ENCODE results near the gene XPC.

XPC gene

GRCh38 chr3:14128724-14129123 lies 49.7 kb downstream of the XPC start:
- Histone ChIP-seq H3K9ac (ENCODE audit: low read length) (no peak overlapping the region), H3K36me3 (ENCODE audit: insufficient read depth, low read length) (peaks cover 59% of the 10 kb centered on the region), H3K4me3 (ENCODE audit: low read depth in 1 of 2, low read length in 2 of 2) (no peak overlapping the region), H3K27me3 (ENCODE audit: control insufficient read depth in 1 of 2, insufficient read depth in 2 of 2, low read length in 2 of 2) (no peaks in the 10 kb centered on the region), H3K4me1 (ENCODE audit: insufficient read depth, low read length) (peaks cover 26% of the 10 kb centered on the region), H3K27ac (ENCODE audit: low read depth, low read length) (no peak overlapping the region), H3K9me3 (ENCODE audit: low read length) (no peaks in the 10 kb centered on the region)

GRCh38 chr3:14127516-14128161 lies 50.8 kb downstream of the XPC start:
- Histone ChIP-seq H3K27ac (ENCODE audit: low read depth, low read length) (no peak overlapping the region), H3K9ac (ENCODE audit: low read length) (no peak overlapping the region), H3K4me3 (ENCODE audit: low read depth in 1 of 2, low read length in 2 of 2) (no peak overlapping the region), H3K36me3 (ENCODE audit: insufficient read depth, low read length) (peaks cover 48% of the 10 kb centered on the region), H3K9me3 (ENCODE audit: low read length) (no peaks in the 10 kb centered on the region), H3K27me3 (ENCODE audit: control insufficient read depth in 1 of 2, insufficient read depth in 2 of 2, low read length in 2 of 2) (no peaks in the 10 kb centered on the region), H3K4me1 (ENCODE audit: insufficient read depth, low read length) (peaks cover 36% of the 10 kb centered on the region)

- H3K9ac ChIP-seq (ENCODE audit: low read length), result peak overlapping the region; percentile 88
- H3K4me3 ChIP-seq (ENCODE audit: low read depth in 1 of 2, low read length in 2 of 2), result peak overlapping the region; percentile 89 to 92
- peaks cover 43% of the 10 kb centered on the region for H3K36me3 ChIP-seq (ENCODE audit: insufficient read depth, low read length)
- H3K27ac ChIP-seq (ENCODE audit: low read depth, low read length), result no peak overlapping the region
- H3K27me3 ChIP-seq (ENCODE audit: control insufficient read depth in 1 of 2, insufficient read depth in 2 of 2, low read length in 2 of 2), result no peaks in the 10 kb centered on the region
- peaks cover 36% of the 10 kb centered on the region for H3K4me1 ChIP-seq (ENCODE audit: insufficient read depth, low read length)
- no peaks in the 10 kb centered on the region for H3K9me3 ChIP-seq (ENCODE audit: low read length)
These were observed 51.4 kb downstream of the XPC start for GRCh38 chr3:14126887-14127505.

GRCh38 chr3:14126017-14126886 lies 52.1 kb downstream of the XPC start:
- Histone ChIP-seq H3K4me1 (ENCODE audit: insufficient read depth, low read length) (peaks cover 36% of the 10 kb centered on the region), H3K27ac (ENCODE audit: low read depth, low read length) (peak overlapping the region; percentile 88), H3K9me3 (ENCODE audit: low read length) (no peaks in the 10 kb centered on the region), H3K4me3 (ENCODE audit: low read depth in 1 of 2, low read length in 2 of 2) (peak overlapping the region; percentile 89 to 92), H3K9ac (ENCODE audit: low read length) (peak overlapping the region; percentile 88), H3K36me3 (ENCODE audit: insufficient read depth, low read length) (peaks cover 43% of the 10 kb centered on the region), H3K27me3 (ENCODE audit: control insufficient read depth in 1 of 2, insufficient read depth in 2 of 2, low read length in 2 of 2) (no peaks in the 10 kb centered on the region)

- Histone ChIP-seq H3K27ac (ENCODE audit: low read depth, low read length) (peak overlapping the region; percentile 88), H3K4me1 (ENCODE audit: insufficient read depth, low read length) (peaks cover 36% of the 10 kb centered on the region), H3K4me3 (ENCODE audit: low read depth in 1 of 2, low read length in 2 of 2) (peak overlapping the region; percentile 89 to 92), H3K36me3 (ENCODE audit: insufficient read depth, low read length) (peaks cover 38% of the 10 kb centered on the region), H3K27me3 (ENCODE audit: control insufficient read depth in 1 of 2, insufficient read depth in 2 of 2, low read length in 2 of 2) (no peaks in the 10 kb centered on the region), H3K9me3 (ENCODE audit: low read length) (no peaks in the 10 kb centered on the region), H3K9ac (ENCODE audit: low read length) (peak overlapping the region; percentile 88)
These were observed 53.0 kb downstream of the XPC start for GRCh38 chr3:14125193-14126016.

GRCh38 chr3:14124615-14125192 lies 53.7 kb downstream of the XPC start, which contains the start of the genes CHCHD4 and TMEM43:
Gene CHCHD4 (minus strand): TSS chr3:14124870. CDS start chr3:14124676, 194 bp downstream.
Gene TMEM43 (plus strand): TSS chr3:14125052. CDS start chr3:14125194, 142 bp downstream.
- Histone ChIP-seq H3K27ac (ENCODE audit: low read depth, low read length) (peak within 1 kb of the TSS; percentile 88), H3K9me3 (ENCODE audit: low read length) (no peaks in the 10 kb centered on the region), H3K4me1 (ENCODE audit: insufficient read depth, low read length) (peaks cover 36% of the 10 kb centered on the region), H3K4me3 (ENCODE audit: low read depth in 1 of 2, low read length in 2 of 2) (peak within 1 kb of the TSS; percentile 89 to 92), H3K9ac (ENCODE audit: low read length) (peak within 1 kb of the TSS; percentile 88), H3K27me3 (ENCODE audit: control insufficient read depth in 1 of 2, insufficient read depth in 2 of 2, low read length in 2 of 2) (no peaks in the 10 kb centered on the region), H3K36me3 (ENCODE audit: insufficient read depth, low read length) (peaks cover 32% of the 10 kb centered on the region)

GRCh38 chr3:14124223-14124614 lies 54.2 kb downstream of the XPC start:
- H3K4me3 ChIP-seq (ENCODE audit: low read depth in 1 of 2, low read length in 2 of 2), result peak overlapping the region; percentile 89 to 92
- peaks cover 36% of the 10 kb centered on the region for H3K4me1 ChIP-seq (ENCODE audit: insufficient read depth, low read length)
- H3K27me3 ChIP-seq (ENCODE audit: control insufficient read depth in 1 of 2, insufficient read depth in 2 of 2, low read length in 2 of 2), result no peaks in the 10 kb centered on the region
- H3K9me3 ChIP-seq (ENCODE audit: low read length), result no peaks in the 10 kb centered on the region
- H3K36me3 ChIP-seq (ENCODE audit: insufficient read depth, low read length), result peaks cover 28% of the 10 kb centered on the region
- H3K27ac ChIP-seq (ENCODE audit: low read depth, low read length), result peak overlapping the region; percentile 88
- H3K9ac ChIP-seq (ENCODE audit: low read length), result peak overlapping the region; percentile 73

- Histone ChIP-seq H3K4me1 (ENCODE audit: insufficient read depth, low read length) (peaks cover 36% of the 10 kb centered on the region), H3K36me3 (ENCODE audit: insufficient read depth, low read length) (peaks cover 23% of the 10 kb centered on the region), H3K9ac (ENCODE audit: low read length) (peak overlapping the region; percentile 73), H3K9me3 (ENCODE audit: low read length) (no peaks in the 10 kb centered on the region), H3K27me3 (ENCODE audit: control insufficient read depth in 1 of 2, insufficient read depth in 2 of 2, low read length in 2 of 2) (no peaks in the 10 kb centered on the region), H3K4me3 (ENCODE audit: low read depth in 1 of 2, low read length in 2 of 2) (peak overlapping the region; percentile 89 to 92), H3K27ac (ENCODE audit: low read depth, low read length) (peak overlapping the region; percentile 88)
These were observed 54.8 kb downstream of the XPC start for GRCh38 chr3:14123308-14124222.

- no peaks in the 10 kb centered on the region for H3K27me3 ChIP-seq (ENCODE audit: control insufficient read depth in 1 of 2, insufficient read depth in 2 of 2, low read length in 2 of 2)
- H3K4me3 ChIP-seq (ENCODE audit: low read depth in 1 of 2, low read length in 2 of 2), result no peak overlapping the region
- H3K9me3 ChIP-seq (ENCODE audit: low read length), result no peaks in the 10 kb centered on the region
- H3K36me3 ChIP-seq (ENCODE audit: insufficient read depth, low read length), result peaks cover 13% of the 10 kb centered on the region
- no peak overlapping the region for H3K27ac ChIP-seq (ENCODE audit: low read depth, low read length)
- peaks cover 28% of the 10 kb centered on the region for H3K4me1 ChIP-seq (ENCODE audit: insufficient read depth, low read length)
- no peak overlapping the region for H3K9ac ChIP-seq (ENCODE audit: low read length)
These were observed 56.1 kb downstream of the XPC start for GRCh38 chr3:14122301-14122700.

- no peak overlapping the region for H3K27ac ChIP-seq (ENCODE audit: low read depth, low read length)
- no peaks in the 10 kb centered on the region for H3K9me3 ChIP-seq (ENCODE audit: low read length)
- H3K4me3 ChIP-seq (ENCODE audit: low read depth in 1 of 2, low read length in 2 of 2), result no peak overlapping the region
- H3K27me3 ChIP-seq (ENCODE audit: control insufficient read depth in 1 of 2, insufficient read depth in 2 of 2, low read length in 2 of 2), result no peaks in the 10 kb centered on the region
- H3K4me1 ChIP-seq (ENCODE audit: insufficient read depth, low read length), result peaks cover 24% of the 10 kb centered on the region
- H3K36me3 ChIP-seq (ENCODE audit: insufficient read depth, low read length), result peaks cover 13% of the 10 kb centered on the region
- no peak overlapping the region for H3K9ac ChIP-seq (ENCODE audit: low read length)
These were observed 56.5 kb downstream of the XPC start for GRCh38 chr3:14121859-14122258.
